ENCODE measurements around the gene GARIN3.

The GARIN3 gene

GRCh38 chr5:157148734-157149615 is 17.1 kb downstream of the GARIN3 start:
- no peak overlapping the region for H3K4me3 ChIP-seq (ENCODE audit: low read depth, low read length)
- TF ChIP-seq CTCF (IDR thresholded peaks at IDR 0.05; ENCODE audit: low read depth, low read length) = peak; percentile 79
- peak; percentile 68 for TF ChIP-seq MYC (IDR thresholded peaks at IDR 0.05; ENCODE audit: low read depth, low read length)
- no peak for TF ChIP-seq POLR2A (IDR thresholded peaks at IDR 0.05; ENCODE audit: extremely low read depth, insufficient read length)
- peak; percentile 67 for TF ChIP-seq MAX (IDR thresholded peaks at IDR 0.05; ENCODE audit: low read depth, low read length)
- DNase-seq (ENCODE audit: low read depth) = peak; percentile 70

GRCh38 chr5:157143127-157143971 is 22.7 kb downstream of the GARIN3 start:
- no peak for TF ChIP-seq CTCF (IDR thresholded peaks at IDR 0.05; ENCODE audit: low read depth, low read length)
- no peak for TF ChIP-seq POLR2A (IDR thresholded peaks at IDR 0.05; ENCODE audit: extremely low read depth, insufficient read length)
- TF ChIP-seq MAX (IDR thresholded peaks at IDR 0.05; ENCODE audit: low read depth, low read length) = no peak
- peak; percentile 44 for DNase-seq (ENCODE audit: low read depth)
- H3K4me3 ChIP-seq (ENCODE audit: low read depth, low read length) = peak overlapping the region; percentile 92

- peak; percentile 98 for DNase-seq (ENCODE audit: low read depth)
- H3K4me3 ChIP-seq (ENCODE audit: low read depth, low read length) = peak within 1 kb of the TSS; percentile 92
- no peak for TF ChIP-seq CTCF (IDR thresholded peaks at IDR 0.05; ENCODE audit: low read depth, low read length)
- peak; percentile 75 for TF ChIP-seq POLR2A (IDR thresholded peaks at IDR 0.05; ENCODE audit: extremely low read depth, insufficient read length)
Observed at GRCh38 chr5:157142317-157143126, 23.5 kb downstream of the GARIN3 start, which contains the start of gene MED7. Gene MED7, minus strand, starts transcription at chr5:157142865. Its CDS starts 3,434 bp downstream, at chr5:157139431.

- no peak for DNase-seq (ENCODE audit: low read depth)
- TF ChIP-seq POLR2A (IDR thresholded peaks at IDR 0.05; ENCODE audit: extremely low read depth, insufficient read length) = no peak
- TF ChIP-seq MYC (IDR thresholded peaks at IDR 0.05; ENCODE audit: low read depth, low read length) = no peak
- no peak for TF ChIP-seq CTCF (IDR thresholded peaks at IDR 0.05; ENCODE audit: low read depth, low read length)
- no peak for TF ChIP-seq MAX (IDR thresholded peaks at IDR 0.05; ENCODE audit: low read depth, low read length)
- H3K4me3 ChIP-seq (ENCODE audit: low read depth, low read length) = no peak overlapping the region
Observed at GRCh38 chr5:157137691-157138090, 28.4 kb downstream of the GARIN3 start.

- DNase-seq (ENCODE audit: low read depth) = no peak
- no peak overlapping the region for H3K4me3 ChIP-seq (ENCODE audit: low read depth, low read length)
- TF ChIP-seq MYC (IDR thresholded peaks at IDR 0.05; ENCODE audit: low read depth, low read length) = no peak
Observed at GRCh38 chr5:157132281-157132612, 33.8 kb downstream of the GARIN3 start.

GRCh38 chr5:157130925-157131324 is 35.1 kb downstream of the GARIN3 start:
- peak; percentile 55 for DNase-seq (ENCODE audit: low read depth)
- no peak for TF ChIP-seq POLR2A (IDR thresholded peaks at IDR 0.05; ENCODE audit: extremely low read depth, insufficient read length)
- no peak overlapping the region for H3K4me3 ChIP-seq (ENCODE audit: low read depth, low read length)

Measured in NB4 (cell line).